ENCODE results near the gene PRKAR1B.

The PRKAR1B gene

GRCh38 chr7:691361-692045 lies 35.6 kb downstream of the PRKAR1B start:
- no peak for DNase-seq (ENCODE audit: low spot score)

- DNase-seq (ENCODE audit: low spot score): no peak
Observed at GRCh38 chr7:690478-691360, 36.4 kb downstream of the PRKAR1B start.

- DNase-seq (ENCODE audit: low spot score): no peak
Observed at GRCh38 chr7:685540-685939, 41.5 kb downstream of the PRKAR1B start.

- DNase-seq (ENCODE audit: low spot score): no peak
Observed at GRCh38 chr7:684416-684815, 42.7 kb downstream of the PRKAR1B start.

- DNase-seq (ENCODE audit: low spot score): no peak
Observed at GRCh38 chr7:683526-684205, 43.4 kb downstream of the PRKAR1B start.

- no peak for DNase-seq (ENCODE audit: low spot score)
Observed at GRCh38 chr7:682810-683209, 44.3 kb downstream of the PRKAR1B start.

GRCh38 chr7:681551-682307 lies 45.4 kb downstream of the PRKAR1B start:
- no peak for DNase-seq (ENCODE audit: low spot score)

- no peak for DNase-seq (ENCODE audit: low spot score)
Observed at GRCh38 chr7:680411-681127, 46.5 kb downstream of the PRKAR1B start.

- no peak for DNase-seq (ENCODE audit: low spot score)
Observed at GRCh38 chr7:676972-677385, 50.1 kb downstream of the PRKAR1B start.

- DNase-seq (ENCODE audit: low spot score): no peak
Observed at GRCh38 chr7:676246-676971, 50.7 kb downstream of the PRKAR1B start.

GRCh38 chr7:674454-675410 lies 52.3 kb downstream of the PRKAR1B start:
- no peak for DNase-seq (ENCODE audit: low spot score)

GRCh38 chr7:673681-674453 lies 53.2 kb downstream of the PRKAR1B start:
- no peak for DNase-seq (ENCODE audit: low spot score)

- DNase-seq (ENCODE audit: low spot score): no peak
Observed at GRCh38 chr7:672891-673290, 54.2 kb downstream of the PRKAR1B start.

GRCh38 chr7:671415-672042 lies 55.6 kb downstream of the PRKAR1B start:
- no peak for DNase-seq (ENCODE audit: low spot score)

GRCh38 chr7:670501-671390 lies 56.3 kb downstream of the PRKAR1B start:
- no peak for DNase-seq (ENCODE audit: low spot score)

- no peak for DNase-seq (ENCODE audit: low spot score)
Observed at GRCh38 chr7:668958-669357, 58.1 kb downstream of the PRKAR1B start.

Data from globus pallidus (tissue), 1 donor.